Myocyte (in vitro differentiated cells): ENCODE measurements around the gene PRR7. TPM values are rescaled to one million over a fixed set of nuclear protein-coding genes. Genes with fewer than 3 reads are reported as not detected.

ENCODE experiments used
- DNase-seq: peaks from one replicate; pipeline ENCODE4 v3.0.0-alpha.2; 2012; ENCODE audit warnings: low read depth
- total RNA-seq: library from RNA; depleted of rRNA; stranded (reverse); fragments of >200 nt; gene quantifications from 2 replicates; pipeline ENCODE4 v1.2.3, GENCODE V29; 2014

The PRR7 gene
- total RNA-seq, 1 donor from 2014 or later, result 23.1 TPM

- peak; percentile 97 for DNase-seq
Measured at GRCh38 chr5:177497292-177498012, 50.8 kb downstream of the PRR7 start, which contains the start of gene PDLIM7. TSS of gene PDLIM7 (minus strand) at chr5:177497604. CDS start at chr5:177496512, 1,092 bp downstream.

- no peak for DNase-seq
Measured at GRCh38 chr5:177498013-177498787, 51.6 kb downstream of the PRR7 start.

- DNase-seq, result no peak
Measured at GRCh38 chr5:177499842-177500241, 53.2 kb downstream of the PRR7 start.

- peak; percentile 91 for DNase-seq
Measured at GRCh38 chr5:177500685-177501522, 54.3 kb downstream of the PRR7 start.

GRCh38 chr5:177501874-177502678 lies 55.5 kb downstream of the PRR7 start:
- DNase-seq, result no peak

- DNase-seq, result no peak
Measured at GRCh38 chr5:177502886-177503285, 56.3 kb downstream of the PRR7 start.

- no peak for DNase-seq
Measured at GRCh38 chr5:177503351-177504085, 56.9 kb downstream of the PRR7 start.

GRCh38 chr5:177504086-177505056 lies 57.8 kb downstream of the PRR7 start:
- no peak for DNase-seq

GRCh38 chr5:177505075-177505474 lies 58.5 kb downstream of the PRR7 start:
- DNase-seq, result no peak

Other genes starting within 250 kb of the PRR7 start
- 42.6 and 66.3 TPM in 2 replicates for gene RAB24, start 143.1 kb upstream of the PRR7 start, total RNA-seq
- gene PRELID1, start 143.0 kb upstream of the PRR7 start, total RNA-seq, result 161 and 219 TPM in 2 replicates
- gene MXD3, start 134.9 kb upstream of the PRR7 start, total RNA-seq, result 6.4 and 10.8 TPM in 2 replicates
- gene LMAN2, start 95.1 kb upstream of the PRR7 start, total RNA-seq, result 155 and 179 TPM in 2 replicates
- 2.5 and 4.1 TPM in 2 replicates for gene RGS14, start 88.9 kb upstream of the PRR7 start, total RNA-seq
- not detected in 2 replicates for gene SLC34A1, start 62.4 kb upstream of the PRR7 start, total RNA-seq
- gene PFN3, start 46.2 kb upstream of the PRR7 start, total RNA-seq, result not detected in 2 replicates
- gene F12, start 37.2 kb upstream of the PRR7 start, total RNA-seq, result 0.86 and 0.94 TPM in 2 replicates
- gene GRK6, start 20.1 kb upstream of the PRR7 start, total RNA-seq, result 19.8 and 27.8 TPM in 2 replicates
- 311 and 455 TPM in 2 replicates for gene DBN1, start 26.8 kb downstream of the PRR7 start, total RNA-seq
- 302 and 340 TPM in 2 replicates for gene PDLIM7, start 50.8 kb downstream of the PRR7 start, total RNA-seq
- gene DOK3, start 63.0 kb downstream of the PRR7 start, total RNA-seq, result 21.7 and 29.3 TPM in 2 replicates
- 87.2 and 112 TPM in 2 replicates for gene DDX41, start 70.1 kb downstream of the PRR7 start, total RNA-seq
- 33.5 and 42.0 TPM in 2 replicates for gene FAM193B, start 107.7 kb downstream of the PRR7 start, total RNA-seq
- 125 and 146 TPM in 2 replicates for gene TMED9, start 145.4 kb downstream of the PRR7 start, total RNA-seq
- 29.3 and 36.7 TPM in 2 replicates for gene B4GALT7, start 153.3 kb downstream of the PRR7 start, total RNA-seq